Suprapubic skin (tissue), 4 donors: ENCODE results near the gene WDR55.

Experiments used
- EP300 ChIP-seq: sonication (generic); formaldehyde crosslinking; IDR thresholded peaks from one replicate; pipeline ENCODE4 v1.6.1; 2017; ENCODE audit warnings: antibody characterized with exemption
- POLR2AphosphoS5 ChIP-seq, 3 donors: sonication (generic); formaldehyde crosslinking; IDR thresholded peaks; one replicate each; pipeline ENCODE4 v1.6.1; 2017; ENCODE audit warnings: antibody characterized with exemption in 3 of 3
- TF ChIP-seq, protein P1 (sequence below), 2 donors: fragments of 200-600 bp in 1 of 2; fragments of 450-650 bp in 1 of 2; sonication (generic) in 1 of 2; IDR thresholded peaks; one replicate each; pipeline ENCODE4 v1.5.1; 2016 to 2019; ENCODE audit warnings: antibody characterized with exemption in 2 of 2, mild to moderate bottlenecking in 1 of 2, moderate library complexity in 1 of 2

DNA sequence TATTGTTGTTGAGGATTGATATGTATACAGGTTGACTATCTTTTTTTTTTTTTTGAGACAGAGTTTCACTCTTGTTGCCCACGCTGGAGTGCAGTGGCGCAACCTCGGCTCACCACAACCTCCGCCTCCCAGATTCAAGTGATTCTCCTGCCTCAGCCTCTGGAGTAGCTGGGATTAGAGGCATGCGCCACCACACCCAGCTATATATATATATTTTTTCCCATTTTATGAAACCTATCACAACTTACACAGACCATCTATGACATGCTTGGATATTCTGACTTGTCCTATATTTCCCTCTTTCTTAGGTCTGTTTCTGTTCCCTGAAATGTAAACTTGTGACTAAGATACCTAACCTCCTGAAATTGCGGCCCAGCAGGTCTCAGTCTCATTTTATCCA, 36.7 kb upstream of the WDR55 start:
- TF ChIP-seq, protein P1, sequence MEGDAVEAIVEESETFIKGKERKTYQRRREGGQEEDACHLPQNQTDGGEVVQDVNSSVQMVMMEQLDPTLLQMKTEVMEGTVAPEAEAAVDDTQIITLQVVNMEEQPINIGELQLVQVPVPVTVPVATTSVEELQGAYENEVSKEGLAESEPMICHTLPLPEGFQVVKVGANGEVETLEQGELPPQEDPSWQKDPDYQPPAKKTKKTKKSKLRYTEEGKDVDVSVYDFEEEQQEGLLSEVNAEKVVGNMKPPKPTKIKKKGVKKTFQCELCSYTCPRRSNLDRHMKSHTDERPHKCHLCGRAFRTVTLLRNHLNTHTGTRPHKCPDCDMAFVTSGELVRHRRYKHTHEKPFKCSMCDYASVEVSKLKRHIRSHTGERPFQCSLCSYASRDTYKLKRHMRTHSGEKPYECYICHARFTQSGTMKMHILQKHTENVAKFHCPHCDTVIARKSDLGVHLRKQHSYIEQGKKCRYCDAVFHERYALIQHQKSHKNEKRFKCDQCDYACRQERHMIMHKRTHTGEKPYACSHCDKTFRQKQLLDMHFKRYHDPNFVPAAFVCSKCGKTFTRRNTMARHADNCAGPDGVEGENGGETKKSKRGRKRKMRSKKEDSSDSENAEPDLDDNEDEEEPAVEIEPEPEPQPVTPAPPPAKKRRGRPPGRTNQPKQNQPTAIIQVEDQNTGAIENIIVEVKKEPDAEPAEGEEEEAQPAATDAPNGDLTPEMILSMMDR (IDR thresholded peaks at IDR 0.05), result no peak
- TF ChIP-seq POLR2AphosphoS5 (IDR thresholded peaks at IDR 0.05) (no peak), EP300 (no peak)
